Inferior parietal cortex (tissue), 1 donor: Measurements from ENCODE around the gene FBXO42.

Experiments
- DNase-seq: peaks from one replicate; pipeline ENCODE4 v3.0.0-alpha.2; 2016; ENCODE audit errors: extremely low spot score

The FBXO42 gene

DNA sequence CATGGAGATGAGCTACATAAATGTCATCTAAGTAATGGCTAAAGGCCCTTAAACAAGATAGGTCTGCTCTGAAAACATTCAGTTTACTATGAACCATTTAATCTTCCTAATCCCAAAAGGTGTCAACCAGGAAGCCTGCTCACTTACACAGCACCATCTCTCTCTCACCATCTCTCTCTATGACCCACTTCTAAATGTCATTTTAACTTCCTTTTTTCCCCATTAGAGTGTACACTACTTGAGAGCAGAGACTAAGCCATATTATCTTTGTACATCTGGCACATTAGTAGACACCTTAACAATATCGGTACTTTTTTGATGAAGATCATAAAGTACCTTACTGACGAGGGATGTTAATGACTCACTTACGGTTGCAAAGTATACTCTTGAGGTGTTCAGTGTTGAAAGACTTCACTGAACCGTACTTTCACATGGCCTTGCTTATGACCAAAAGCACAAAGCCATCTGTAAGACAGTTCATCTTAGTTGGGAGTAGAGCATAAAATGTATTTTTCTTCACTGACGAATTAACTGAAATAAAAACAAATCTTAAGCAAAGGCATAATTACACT, 25.4 kb downstream of the FBXO42 start:
- no peak for DNase-seq

DNA sequence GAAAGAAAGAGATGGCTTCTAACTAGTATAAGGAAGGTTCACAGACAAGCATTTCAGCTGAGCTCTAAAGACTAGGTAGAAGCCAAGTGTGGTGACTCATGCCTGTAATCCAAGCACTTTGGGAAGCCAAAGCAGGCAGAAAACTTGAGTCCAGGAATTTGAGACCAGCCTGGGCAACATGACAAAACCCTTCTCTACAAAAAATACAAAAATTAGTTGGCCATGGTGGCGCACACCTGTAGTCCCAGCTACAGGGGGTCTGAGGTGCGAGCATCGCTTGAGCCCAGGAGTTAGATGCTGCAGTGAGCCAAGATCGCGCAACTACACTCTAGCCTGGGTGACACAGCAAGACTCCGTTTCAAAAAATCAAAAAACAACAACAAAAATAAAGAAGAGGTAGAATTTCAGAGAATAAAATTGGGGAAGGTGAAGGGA, 27.8 kb downstream of the FBXO42 start:
- no peak for DNase-seq

DNA sequence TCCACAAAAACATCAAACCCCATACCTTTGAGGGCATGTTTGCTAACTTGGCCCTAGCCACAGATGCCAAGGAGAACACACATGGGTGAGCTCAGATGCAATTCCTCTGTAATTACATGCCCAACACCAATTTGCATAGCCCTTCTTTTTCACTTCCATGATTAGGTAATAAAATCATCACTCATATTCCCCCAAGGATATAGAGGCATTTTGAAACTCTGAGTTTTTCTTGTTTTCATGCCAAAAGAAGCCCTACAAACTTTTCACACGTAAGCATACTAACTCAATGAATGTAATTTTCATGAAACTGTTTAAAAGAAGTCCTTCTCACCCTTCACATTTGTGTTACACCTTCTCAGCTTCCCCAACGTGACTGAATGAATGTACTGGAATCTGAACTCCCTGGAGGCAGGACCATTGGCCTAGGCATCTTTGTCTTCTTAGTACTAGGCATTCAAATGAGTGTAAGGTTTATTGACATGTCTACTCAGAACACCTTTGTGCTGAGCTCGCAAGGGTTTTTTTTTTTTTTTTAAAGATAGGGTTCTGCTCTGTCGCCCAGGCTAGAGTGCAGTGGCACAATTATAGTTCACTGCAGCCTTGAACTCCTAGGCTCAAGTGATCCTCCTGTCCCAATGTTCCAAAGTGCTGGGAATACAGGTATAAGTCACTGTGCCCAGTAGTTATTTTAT, 31.0 kb downstream of the FBXO42 start:
- DNase-seq: no peak

DNA sequence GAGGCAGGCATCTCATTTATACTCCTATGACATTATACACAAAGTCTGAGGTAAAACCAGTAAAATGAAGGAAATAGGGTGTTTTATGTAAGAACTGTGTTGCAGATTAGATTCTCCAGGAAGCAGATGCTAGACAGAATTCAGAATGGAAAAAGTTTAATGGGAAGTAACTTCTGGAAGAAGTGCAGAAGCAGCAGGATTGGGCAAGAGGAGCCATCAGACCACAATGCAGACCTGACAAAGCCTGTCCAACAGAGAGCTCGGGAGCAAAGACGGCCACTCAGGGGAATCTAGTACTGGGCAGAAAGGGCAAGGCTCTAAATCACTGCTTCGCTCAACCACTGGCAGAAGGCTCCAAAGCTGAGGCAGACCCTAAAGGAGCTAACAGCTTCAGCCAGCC, 33.7 kb downstream of the FBXO42 start:
- DNase-seq: no peak

DNA sequence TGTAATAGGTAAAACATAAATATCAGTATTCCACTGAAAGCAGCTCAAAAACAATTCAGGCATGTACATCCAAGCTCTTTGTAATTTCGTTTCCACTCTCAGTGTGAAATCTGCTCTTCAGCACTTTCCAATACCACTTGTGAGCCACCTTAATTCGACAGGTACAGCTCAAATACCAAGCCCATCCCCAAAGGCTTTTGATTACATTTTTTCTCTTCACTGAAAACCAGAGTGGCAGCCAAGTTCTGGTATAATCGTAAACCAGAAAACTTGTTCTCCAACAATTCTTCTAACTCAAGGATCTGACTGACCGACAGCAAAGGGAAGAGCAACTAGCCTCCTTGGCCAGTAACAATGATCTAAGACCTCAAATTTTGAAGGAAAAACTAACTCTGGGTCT, 36.8 kb downstream of the FBXO42 start:
- no peak for DNase-seq

DNA sequence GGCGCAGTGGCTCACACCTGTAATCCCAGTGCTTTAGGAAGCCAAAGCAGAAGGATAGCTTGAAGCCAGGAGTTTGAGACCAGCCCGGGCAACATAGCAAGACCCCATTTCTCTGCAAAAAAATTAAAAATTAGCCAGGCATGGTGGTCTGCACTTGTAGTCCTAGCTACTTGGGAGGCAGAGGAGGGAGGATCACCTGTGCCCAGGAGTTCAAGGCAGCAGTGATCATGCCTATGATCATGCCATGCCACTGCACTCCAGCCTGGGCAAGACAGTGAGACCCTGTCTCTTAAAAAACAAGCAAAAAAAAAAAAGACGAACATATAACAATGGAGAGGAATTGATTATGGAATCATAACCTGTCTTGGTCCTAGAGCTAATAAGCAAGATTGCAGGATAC, 45.1 kb downstream of the FBXO42 start:
- no peak for DNase-seq

DNA sequence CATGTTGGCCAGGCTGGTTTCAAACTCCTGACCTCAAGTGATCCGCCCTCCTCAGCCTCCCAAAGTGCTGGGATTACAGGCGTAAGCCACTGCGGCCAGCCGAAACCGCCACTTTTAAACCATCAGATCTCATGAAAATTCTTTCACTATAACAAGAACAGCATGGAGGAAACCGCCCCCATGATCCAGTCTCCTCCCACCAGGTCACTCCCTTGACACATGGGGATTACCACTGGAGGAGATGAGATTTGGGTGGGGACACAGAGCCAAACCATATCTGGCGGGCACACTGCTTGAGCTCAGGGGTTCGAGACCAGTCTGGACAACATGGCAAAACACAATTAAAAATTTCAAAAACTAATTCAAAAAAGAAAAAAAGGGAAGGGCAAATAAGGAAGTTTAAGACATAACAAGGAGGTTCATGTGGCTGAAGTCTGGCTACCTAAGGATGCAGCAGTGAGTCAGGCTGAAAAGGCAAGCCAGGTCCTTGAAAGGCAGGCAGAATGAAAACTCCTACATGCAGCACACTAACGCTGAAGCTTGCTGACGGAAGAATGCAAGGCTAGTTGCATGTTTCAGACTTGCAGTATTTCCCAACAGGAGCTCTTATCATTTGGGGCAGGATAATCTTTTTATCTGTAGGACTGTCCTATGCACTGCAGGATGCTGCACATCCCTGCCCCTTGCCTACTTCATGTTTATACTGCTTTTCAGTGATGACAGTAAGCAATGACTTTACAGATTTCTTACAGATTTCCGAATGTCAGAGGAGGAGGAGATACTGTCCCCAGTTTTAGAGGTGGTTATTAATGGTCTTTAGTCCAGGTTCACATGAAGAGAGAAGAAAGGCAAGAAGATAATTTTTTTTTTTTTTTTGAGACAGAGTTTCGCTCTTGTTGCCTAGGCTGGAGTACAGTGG, 49.3 kb downstream of the FBXO42 start:
- DNase-seq: no peak

DNA sequence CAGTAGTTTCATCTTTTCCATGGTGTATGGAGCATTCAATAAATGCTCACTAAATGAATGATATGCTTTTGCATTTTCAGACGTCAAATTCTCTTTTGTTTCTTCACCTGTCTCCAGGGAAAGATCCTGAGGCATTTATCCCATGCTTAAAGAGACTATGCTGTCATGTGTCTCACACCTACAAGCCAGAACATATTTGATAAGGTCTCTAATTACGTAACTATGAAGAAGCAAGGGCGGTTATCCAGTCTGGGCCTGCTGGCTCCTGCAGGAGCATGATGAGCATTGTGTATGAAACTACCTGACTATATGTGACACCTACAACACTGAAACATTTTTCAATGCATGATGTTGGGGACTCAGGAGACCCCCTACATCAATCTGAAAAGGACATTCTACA, 51.8 kb downstream of the FBXO42 start:
- no peak for DNase-seq

DNA sequence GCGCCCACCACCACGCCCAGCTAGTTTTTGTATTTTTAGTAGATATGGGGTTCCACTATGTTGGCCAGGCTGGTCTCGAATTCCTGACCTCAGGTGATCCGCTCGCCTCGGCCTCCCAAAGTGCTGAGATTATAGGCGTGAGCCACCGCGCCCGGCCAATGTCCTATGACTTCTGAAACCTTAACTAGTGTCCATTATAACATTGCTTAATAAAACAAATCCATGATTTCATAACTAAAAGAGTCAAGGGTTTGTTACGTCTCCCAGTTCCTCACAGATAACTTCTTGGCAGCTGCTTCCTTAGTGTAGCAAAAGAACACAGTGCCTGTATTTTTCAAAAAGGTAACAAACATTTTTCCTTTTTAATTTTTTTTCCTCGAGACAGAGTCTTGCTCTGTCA, 53.6 kb downstream of the FBXO42 start:
- DNase-seq: no peak

DNA sequence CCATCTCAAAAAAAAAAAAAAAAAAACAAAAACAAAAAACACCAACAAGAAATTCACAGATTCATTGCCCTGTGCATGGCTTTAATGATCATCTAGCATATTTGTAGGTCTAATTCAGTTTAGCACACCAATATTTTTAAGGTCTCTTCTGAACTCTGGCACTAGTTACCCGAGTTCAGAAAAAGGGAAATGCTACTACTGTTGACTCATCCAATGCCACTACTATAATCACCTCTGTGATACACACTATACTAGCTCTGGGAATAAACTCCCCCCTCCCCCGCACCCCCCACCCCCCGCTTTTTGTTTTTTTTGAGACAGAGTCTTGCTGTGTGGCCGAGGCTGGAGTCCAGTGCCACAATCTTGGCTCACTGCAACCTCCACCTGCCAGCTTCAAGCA, 55.6 kb downstream of the FBXO42 start:
- DNase-seq: no peak

DNA sequence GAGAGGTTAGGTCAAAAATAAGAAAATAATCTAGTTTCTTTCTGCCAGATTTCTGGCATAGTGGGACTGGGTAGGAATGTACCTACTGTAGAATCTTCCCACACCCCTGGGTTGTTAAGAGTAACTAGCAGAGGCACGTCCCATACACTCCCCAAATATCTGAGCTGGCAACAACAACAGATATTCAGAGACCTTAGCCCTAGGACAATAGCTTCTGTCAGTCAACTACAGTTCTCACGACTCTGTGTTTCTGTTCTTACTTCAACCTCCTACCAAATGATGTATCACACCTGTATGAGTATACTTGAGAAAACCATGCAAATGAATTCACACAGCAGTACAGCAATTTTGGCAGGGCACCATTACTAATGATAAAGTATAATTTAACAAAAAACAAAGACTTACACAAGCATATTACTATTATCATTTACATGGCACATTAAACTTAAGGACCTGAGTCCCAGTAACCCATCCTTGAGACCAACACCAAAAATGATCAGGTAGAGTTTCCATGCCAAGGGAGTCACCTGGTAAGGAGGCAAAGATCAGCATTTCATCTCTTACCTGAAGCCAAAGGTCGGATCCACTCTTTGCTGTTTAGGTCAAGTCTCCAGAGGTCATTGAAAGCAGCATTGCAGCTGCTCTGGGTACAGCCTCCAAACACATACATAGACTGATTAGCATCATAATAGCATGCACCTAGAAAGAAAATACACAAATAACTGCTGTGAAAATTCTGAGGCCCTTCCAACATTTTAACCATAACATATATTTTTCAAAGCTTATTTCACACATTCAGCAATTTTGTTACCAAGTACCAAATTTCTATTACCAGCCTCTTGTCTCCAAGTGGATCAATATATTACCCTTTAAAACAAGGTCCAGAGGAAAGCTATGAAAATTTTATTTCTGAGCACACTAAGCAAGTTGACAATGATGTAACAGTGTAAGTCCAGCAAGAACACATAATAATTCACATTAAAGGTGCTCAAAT, 57.8 kb downstream of the FBXO42 start:
- no peak for DNase-seq

DNA sequence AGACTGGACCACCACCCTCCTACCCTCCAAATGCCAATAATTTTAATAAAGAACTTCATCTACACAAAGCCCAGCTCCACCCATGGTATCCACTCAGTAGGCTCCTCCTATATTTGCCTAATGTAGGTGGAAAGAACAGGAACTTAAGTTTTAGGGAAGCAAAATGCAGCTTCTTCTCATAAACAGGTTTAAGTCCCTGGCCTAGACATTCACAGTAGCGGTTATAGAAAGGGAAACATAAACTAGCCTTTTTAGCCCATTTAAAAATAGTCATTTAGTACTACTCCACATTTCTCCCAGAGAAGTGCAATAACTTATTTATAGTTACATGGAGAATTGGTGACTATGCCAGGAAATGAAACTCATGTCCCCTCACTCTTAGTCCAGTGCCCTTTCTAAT, 58.7 kb downstream of the FBXO42 start:
- no peak for DNase-seq

DNA sequence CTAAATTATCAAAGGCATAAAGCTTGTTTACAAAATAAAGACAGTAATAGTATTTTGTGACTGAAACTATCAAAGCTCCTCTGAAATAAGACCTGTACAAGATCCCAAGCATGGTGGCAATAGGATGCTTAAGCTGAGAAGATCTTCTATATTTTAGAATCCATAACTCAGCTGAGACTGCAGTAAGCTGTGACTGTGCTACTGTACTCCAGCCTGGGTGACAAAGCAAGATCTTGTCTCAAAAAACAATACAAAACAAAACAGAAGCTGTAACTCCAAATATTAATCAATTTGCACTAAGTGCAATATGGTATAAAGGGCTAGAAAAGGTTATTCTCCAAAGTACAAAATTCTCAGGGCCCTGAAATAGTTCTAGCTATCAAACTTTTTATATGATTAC, 59.5 kb downstream of the FBXO42 start:
- DNase-seq: no peak

DNA sequence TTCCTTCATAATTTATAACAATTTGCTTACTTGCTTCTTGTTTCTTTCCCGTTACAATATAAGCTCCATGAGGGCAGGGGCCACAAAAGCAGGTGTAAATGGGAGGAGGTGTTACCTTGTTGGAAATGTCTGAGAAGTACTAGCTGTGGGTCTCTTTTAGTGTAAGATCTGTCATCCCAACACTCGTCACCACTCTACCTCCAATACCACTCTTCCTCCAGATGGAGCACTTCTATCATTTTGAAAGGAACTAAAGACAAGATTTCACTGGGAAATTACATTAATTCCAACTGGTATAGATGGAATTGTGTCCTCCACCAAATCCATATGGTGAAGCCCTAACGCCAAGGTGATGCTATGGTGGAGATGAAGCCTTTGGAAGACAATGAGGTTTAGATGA, 62.3 kb downstream of the FBXO42 start:
- DNase-seq: no peak

DNA sequence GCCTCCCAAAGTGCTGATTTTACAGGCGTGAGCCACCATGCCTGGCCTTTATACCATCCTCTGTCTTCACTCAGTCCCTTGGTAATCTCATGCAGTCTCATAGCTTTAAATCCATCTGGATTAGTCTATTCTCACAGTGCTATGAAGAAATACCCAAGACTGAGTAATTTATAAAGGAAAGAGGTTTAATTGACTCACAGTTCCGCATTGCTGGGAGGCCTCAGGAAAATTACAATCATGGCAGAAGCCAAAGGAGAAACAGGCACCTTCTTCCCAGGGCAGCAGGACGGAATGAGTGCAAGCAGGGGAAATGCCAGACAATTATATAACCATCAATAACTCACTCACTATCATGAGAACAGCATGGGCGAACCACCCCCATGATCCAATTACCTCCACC, 66.2 kb downstream of the FBXO42 start:
- no peak for DNase-seq

DNA sequence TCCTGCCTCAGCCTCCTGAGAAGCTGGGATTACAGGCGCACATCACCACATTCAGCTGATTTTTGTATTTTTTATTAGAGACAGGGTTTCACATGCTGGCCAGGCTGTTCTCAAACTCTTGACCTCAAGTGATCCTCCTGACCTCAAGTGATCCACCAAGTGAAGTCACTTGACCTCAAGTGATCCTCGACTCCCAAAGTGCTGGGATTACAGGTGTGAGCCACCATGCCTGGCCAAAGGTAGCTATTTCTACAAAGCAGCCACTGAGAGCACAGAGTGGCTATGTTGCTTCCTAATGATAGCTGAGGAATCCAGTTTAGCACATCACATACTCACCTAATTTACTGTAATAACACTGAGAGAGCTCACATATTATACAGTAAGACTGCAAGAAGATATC, 70.5 kb downstream of the FBXO42 start:
- no peak for DNase-seq

DNA sequence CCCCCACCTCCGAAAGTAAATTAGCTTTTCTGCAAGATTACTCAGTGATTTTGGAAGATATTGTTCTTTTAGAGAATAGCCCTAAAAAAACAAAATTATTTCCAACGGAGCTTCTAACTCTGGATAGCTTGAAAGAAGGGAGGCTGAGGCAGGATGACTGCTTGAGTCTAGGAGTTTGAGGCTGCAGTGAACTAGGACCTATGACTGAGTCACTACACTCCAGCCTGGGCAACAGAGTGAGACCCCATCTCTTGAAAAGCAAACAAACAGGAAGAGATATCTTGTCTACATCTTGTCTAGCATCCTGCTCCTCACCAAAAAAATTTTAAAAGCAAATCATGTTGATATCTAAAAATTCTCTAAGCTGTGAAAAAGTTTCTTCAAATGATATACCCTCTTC, 73.1 kb downstream of the FBXO42 start:
- DNase-seq: no peak

DNA sequence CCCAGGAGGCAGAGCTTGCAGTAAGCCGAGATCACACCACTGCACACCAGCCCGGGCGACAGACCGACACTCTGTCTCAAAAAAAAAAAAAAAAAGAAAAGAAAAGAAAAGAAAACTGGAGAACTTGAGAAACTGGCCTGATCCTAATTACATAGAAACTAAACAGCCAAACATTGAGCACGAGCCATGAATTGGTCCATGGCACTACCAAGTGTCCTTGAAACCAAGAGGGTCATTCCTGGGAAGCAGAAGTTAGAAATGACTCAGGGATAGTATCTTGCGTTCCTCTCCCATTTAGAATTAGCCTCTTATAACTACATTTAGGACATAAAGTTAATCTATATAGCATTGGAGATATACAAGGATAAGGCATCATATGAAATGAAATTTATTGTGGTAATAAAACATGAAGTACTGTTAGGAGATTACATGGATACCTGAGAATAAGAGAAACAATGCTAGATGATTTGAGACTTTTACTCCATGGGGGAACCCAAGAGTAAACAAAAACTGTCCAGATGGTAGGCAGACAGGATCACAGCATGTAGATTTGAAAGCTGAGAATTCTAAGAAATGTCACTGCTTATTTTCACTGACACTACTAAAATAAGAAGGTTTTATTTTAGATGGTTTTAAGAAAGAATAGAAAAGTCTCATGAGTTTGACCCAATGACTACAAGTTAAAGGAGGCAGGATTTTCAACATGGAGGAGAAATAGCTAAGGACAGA, 75.8 kb downstream of the FBXO42 start:
- no peak for DNase-seq

DNA sequence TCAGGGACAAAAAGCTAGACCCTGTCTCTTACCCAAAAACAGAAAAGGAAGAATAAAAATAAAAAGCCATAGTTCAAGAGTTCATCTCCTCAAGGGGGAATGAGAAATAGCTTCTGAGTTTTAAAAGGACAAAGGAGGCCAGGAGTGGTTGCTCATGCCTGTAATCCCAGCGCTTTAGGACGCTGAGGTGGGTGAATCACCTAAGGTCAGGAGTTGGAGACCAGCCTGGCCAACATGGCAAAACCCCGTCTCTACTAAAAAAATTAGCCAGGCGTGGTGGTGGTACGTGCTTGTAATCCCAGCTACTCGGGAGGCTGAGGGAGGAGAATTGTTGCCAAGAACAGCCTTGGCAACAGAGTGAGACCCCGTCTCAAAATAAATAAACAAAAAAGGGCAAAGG, 76.7 kb downstream of the FBXO42 start:
- DNase-seq: no peak

DNA sequence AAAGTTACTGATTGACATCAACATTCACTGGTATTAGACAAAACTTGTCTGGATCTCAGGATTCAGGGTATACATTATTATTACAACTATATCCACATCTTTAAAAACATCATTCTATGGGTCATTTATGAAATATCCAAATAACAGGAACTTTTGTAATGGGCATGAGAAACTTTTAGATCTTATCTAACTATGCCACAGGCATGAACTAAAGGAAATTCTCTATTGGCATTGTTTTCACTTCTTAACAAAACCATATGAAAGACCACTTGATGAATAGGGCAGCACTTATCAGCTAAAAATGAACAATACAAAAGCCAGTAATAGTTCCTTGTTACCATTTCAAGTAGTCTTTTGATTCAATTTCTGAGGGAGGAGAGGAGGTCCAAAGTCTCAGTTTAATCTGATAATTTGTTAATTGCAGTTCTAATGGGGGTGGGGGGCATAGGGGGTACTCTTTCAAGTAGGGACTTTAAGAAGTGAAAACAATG, 84.5 kb downstream of the FBXO42 start:
- no peak for DNase-seq
